ENCODE measurements around the gene GFER. TPM values are rescaled to one million over a fixed set of nuclear protein-coding genes. Genes with fewer than 3 reads are reported as not detected.

GFER gene
- total and polyA plus RNA-seq, 11 donors, result 18.0 to 51.1 (median 23.8) TPM

Other genes with a start within 250 kb of the GFER start
Only the 30 nearest of the 31 such genes appear.
- 10 to 100 TPM; 24.4 to 68.3 (median 31.3) TPM for gene NME3, start 212.7 kb upstream of the GFER start, total RNA-seq
- gene NME3, start 212.7 kb upstream of the GFER start, polyA plus RNA-seq, result 10 to 100 TPM; 27.4 to 86.4 TPM
- 10 to 100 TPM in 2 of 9 donors, 1 to 10 TPM in 7; 3.4 to 12.9 (median 6.0) TPM for gene EME2, start 211.4 kb upstream of the GFER start, total RNA-seq
- 1 to 10 TPM; 3.6 to 7.8 TPM for gene EME2, start 211.4 kb upstream of the GFER start, polyA plus RNA-seq
- gene MRPS34, start 211.1 kb upstream of the GFER start, total RNA-seq, result 100 to 1,000 TPM in 2 of 9 donors, 10 to 100 TPM in 7; 58.0 to 123 (median 79.3) TPM
- 100 to 1,000 TPM; 117 to 118 TPM for gene MRPS34, start 211.1 kb upstream of the GFER start, polyA plus RNA-seq
- 100 to 1,000 TPM in 1 of 9 donors, 10 to 100 TPM in 8; 25.8 to 100 (median 31.8) TPM for gene SPSB3, start 201.6 kb upstream of the GFER start, total RNA-seq
- 10 to 100 TPM; 44.5 to 52.0 TPM for gene SPSB3, start 201.6 kb upstream of the GFER start, polyA plus RNA-seq
- gene NUBP2, start 201.2 kb upstream of the GFER start, total RNA-seq, result 10 to 100 TPM; 26.7 to 81.9 (median 30.1) TPM
- 10 to 100 TPM; 41.2 to 63.1 TPM for gene NUBP2, start 201.2 kb upstream of the GFER start, polyA plus RNA-seq
- under 1 TPM in 2 of 9 donors, not detected in 7; 0.12 to 0.38 TPM for gene IGFALS, start 190.5 kb upstream of the GFER start, total RNA-seq
- gene IGFALS, start 190.5 kb upstream of the GFER start, polyA plus RNA-seq, result under 1 TPM in 1 of 2 donors, not detected in 1; 0.23 TPM
- 100 to 1,000 TPM; 111 to 358 (median 165) TPM for gene HAGH, start 157.4 kb upstream of the GFER start, total RNA-seq
- gene HAGH, start 157.4 kb upstream of the GFER start, polyA plus RNA-seq, result 100 to 1,000 TPM; 155 to 226 TPM
- 10 to 100 TPM; 19.2 to 83.8 (median 28.4) TPM for gene FAHD1, start 157.0 kb upstream of the GFER start, total RNA-seq
- gene FAHD1, start 157.0 kb upstream of the GFER start, polyA plus RNA-seq, result 10 to 100 TPM; 46.8 to 47.4 TPM
- not detected for gene MEIOB, start 112.0 kb upstream of the GFER start, total RNA-seq
- not detected for gene MEIOB, start 112.0 kb upstream of the GFER start, polyA plus RNA-seq
- not detected for gene HS3ST6, start 65.8 kb upstream of the GFER start, total RNA-seq
- gene HS3ST6, start 65.8 kb upstream of the GFER start, polyA plus RNA-seq, result not detected
- 10 to 100 TPM; 12.4 to 49.2 (median 31.1) TPM for gene MSRB1, start 41.0 kb upstream of the GFER start, total RNA-seq
- 10 to 100 TPM; 48.4 to 70.2 TPM for gene MSRB1, start 41.0 kb upstream of the GFER start, polyA plus RNA-seq
- 100 to 1,000 TPM; 117 to 279 (median 216) TPM for gene RPL3L, start 29.5 kb upstream of the GFER start, total RNA-seq
- gene RPL3L, start 29.5 kb upstream of the GFER start, polyA plus RNA-seq, result 100 to 1,000 TPM in 1 of 2 donors, 10 to 100 TPM in 1; 86.5 to 180 TPM
- 1,000 to 10,000 TPM in 2 of 9 donors, 100 to 1,000 TPM in 7; 316 to 1,519 (median 542) TPM for gene NDUFB10, start 24.7 kb upstream of the GFER start, total RNA-seq
- 1,000 to 10,000 TPM in 1 of 2 donors, 100 to 1,000 TPM in 1; 732 to 1,618 TPM for gene NDUFB10, start 24.7 kb upstream of the GFER start, polyA plus RNA-seq
- 1,000 to 10,000 TPM in 4 of 9 donors, 100 to 1,000 TPM in 5; 673 to 1,554 (median 968) TPM for gene RPS2, start 19.4 kb upstream of the GFER start, total RNA-seq
- 1,000 to 10,000 TPM; 1,419 to 2,484 TPM for gene RPS2, start 19.4 kb upstream of the GFER start, polyA plus RNA-seq
- not detected for gene RNF151, start 17.3 kb upstream of the GFER start, total RNA-seq
- not detected for gene RNF151, start 17.3 kb upstream of the GFER start, polyA plus RNA-seq
- 10 to 100 TPM; 19.3 to 68.7 (median 21.5) TPM for gene TBL3, start 12.1 kb upstream of the GFER start, total RNA-seq
- gene TBL3, start 12.1 kb upstream of the GFER start, polyA plus RNA-seq, result 10 to 100 TPM; 57.9 to 59.5 TPM
- gene NOXO1, start 2.7 kb upstream of the GFER start, total RNA-seq, result not detected
- gene NOXO1, start 2.7 kb upstream of the GFER start, polyA plus RNA-seq, result under 1 TPM; 0.06 to 0.15 TPM
- gene SYNGR3, start 5.8 kb downstream of the GFER start, total RNA-seq, result 1 to 10 TPM in 3 of 9 donors, under 1 TPM in 6; 0.19 to 1.3 (median 0.86) TPM
- 1 to 10 TPM in 1 of 2 donors, under 1 TPM in 1; 0.53 to 2.7 TPM for gene SYNGR3, start 5.8 kb downstream of the GFER start, polyA plus RNA-seq
- 10 to 100 TPM; 10.9 to 47.4 (median 17.0) TPM for gene ZNF598, start 25.6 kb downstream of the GFER start, total RNA-seq
- gene ZNF598, start 25.6 kb downstream of the GFER start, polyA plus RNA-seq, result 10 to 100 TPM in 1 of 2 donors, 1 to 10 TPM in 1; 9.4 to 33.8 TPM
- gene NPW, start 35.6 kb downstream of the GFER start, total RNA-seq, result under 1 TPM in 1 of 9 donors, not detected in 8; 0.69 TPM
- under 1 TPM in 1 of 2 donors, not detected in 1; 0.19 TPM for gene NPW, start 35.6 kb downstream of the GFER start, polyA plus RNA-seq
- gene NHERF2, start 42.7 kb downstream of the GFER start, total RNA-seq, result 100 to 1,000 TPM; 124 to 496 (median 227) TPM
- 100 to 1,000 TPM; 213 to 396 TPM for gene NHERF2, start 42.7 kb downstream of the GFER start, polyA plus RNA-seq
- gene NTHL1, start 63.6 kb downstream of the GFER start, total RNA-seq, result 10 to 100 TPM in 7 of 9 donors, 1 to 10 TPM in 2; 9.0 to 25.0 (median 11.7) TPM
- 10 to 100 TPM; 13.1 to 32.3 TPM for gene NTHL1, start 63.6 kb downstream of the GFER start, polyA plus RNA-seq
- 10 to 100 TPM; 48.4 to 94.5 (median 70.4) TPM for gene TSC2, start 63.8 kb downstream of the GFER start, total RNA-seq
- gene TSC2, start 63.8 kb downstream of the GFER start, polyA plus RNA-seq, result 10 to 100 TPM; 33.3 to 44.8 TPM
- 100 to 1,000 TPM in 6 of 9 donors, 10 to 100 TPM in 3; 64.9 to 441 (median 110) TPM for gene PKD1, start 151.7 kb downstream of the GFER start, total RNA-seq
- gene PKD1, start 151.7 kb downstream of the GFER start, polyA plus RNA-seq, result 100 to 1,000 TPM in 1 of 2 donors, 10 to 100 TPM in 1; 90.6 to 105 TPM
- gene RAB26, start 164.4 kb downstream of the GFER start, total RNA-seq, result 1 to 10 TPM in 4 of 9 donors, under 1 TPM in 5; 0.36 to 5.0 (median 0.75) TPM
- 1 to 10 TPM in 1 of 2 donors, under 1 TPM in 1; 0.28 to 3.3 TPM for gene RAB26, start 164.4 kb downstream of the GFER start, polyA plus RNA-seq
- 10 to 100 TPM; 20.2 to 40.2 (median 27.0) TPM for gene TRAF7, start 171.6 kb downstream of the GFER start, total RNA-seq
- gene TRAF7, start 171.6 kb downstream of the GFER start, polyA plus RNA-seq, result 10 to 100 TPM; 12.2 to 39.5 TPM
- gene CASKIN1, start 212.4 kb downstream of the GFER start, total RNA-seq, result 1 to 10 TPM in 8 of 9 donors, under 1 TPM in 1; 0.77 to 7.0 (median 2.1) TPM
- 1 to 10 TPM in 1 of 2 donors, under 1 TPM in 1; 0.37 to 4.0 TPM for gene CASKIN1, start 212.4 kb downstream of the GFER start, polyA plus RNA-seq
- gene MLST8, start 221.3 kb downstream of the GFER start, total RNA-seq, result 10 to 100 TPM; 19.8 to 49.0 (median 22.8) TPM
- 10 to 100 TPM; 28.5 to 42.3 TPM for gene MLST8, start 221.3 kb downstream of the GFER start, polyA plus RNA-seq
- gene BRICD5, start 226.7 kb downstream of the GFER start, total RNA-seq, result 10 to 100 TPM in 2 of 9 donors, 1 to 10 TPM in 7; 1.7 to 11.7 (median 5.5) TPM
- gene BRICD5, start 226.7 kb downstream of the GFER start, polyA plus RNA-seq, result 1 to 10 TPM; 3.8 to 7.6 TPM
- gene PGP, start 230.6 kb downstream of the GFER start, total RNA-seq, result 10 to 100 TPM; 19.6 to 44.0 (median 33.8) TPM
- 10 to 100 TPM; 24.6 to 31.7 TPM for gene PGP, start 230.6 kb downstream of the GFER start, polyA plus RNA-seq